SK-N-SH (cell line): ENCODE measurements around the gene GPR89B. TPM values are rescaled to one million over a fixed set of nuclear protein-coding genes. Genes with fewer than 3 reads are reported as not detected.
"Not testable (repeated sequence)": the region's sequence is repeated elsewhere in the genome, so short reads cannot be mapped to it uniquely, and the experiment has no call there.

ENCODE experiments used
- CTCF ChIA-PET: fragments of 300-600, 350-600 bp; formaldehyde crosslinking; extraction: SDS; loops from one replicate; lab custom pipeline; 2021; lab: Yijun Ruan, JAX
- POLR2A ChIA-PET: fragments of 350-600 bp; sonication (Branson Sonifier 250); formaldehyde crosslinking; extraction: SDS; loops from one replicate; lab custom pipeline; 2020; ENCODE audit warnings: antibody characterized with exemption, inconsistent platforms; lab: Yijun Ruan, JAX
- DNase-seq: peaks from one replicate; pipeline ENCODE4 v3.0.0; 2012
- H2AFZ ChIP-seq: fragments of 200-600 bp; sonication (generic); 2 replicates; pipeline ENCODE4 v1.8.1; 2016; ENCODE audit warnings: antibody characterized with exemption, mild to moderate bottlenecking, low read depth
- H3F3A ChIP-seq: fragments of 200-600 bp; sonication (generic); replicated peaks from 2 replicates; pipeline ENCODE3; 2016; ENCODE audit warnings: antibody characterized with exemption, mild to moderate bottlenecking; ENCODE audit not compliant: insufficient read depth
- H3K27ac ChIP-seq, 2 experiments: fragments of 200-500 bp in 1 of 2; fragments of 200-600 bp in 1 of 2; sonication (Bioruptor generic) in 1 of 2; sonication (generic), shearing (Covaris generic) in 1 of 2; 2 replicates each; pipeline versions ENCODE4 v1.5.1 to v1.6.1; 2014 to 2016; ENCODE audit warnings: low read depth in 2 of 2, inconsistent platforms in 1 of 2, low read length in 1 of 2, mild to moderate bottlenecking in 1 of 2, mixed read lengths in 1 of 2
- H3K27me3 ChIP-seq: fragments of 200-600 bp; sonication (generic), shearing (Covaris generic); 2 replicates; pipeline ENCODE4 v1.6.1; 2016; ENCODE audit warnings: mixed run types; ENCODE audit not compliant: insufficient read depth
- H3K36me3 ChIP-seq, 2 experiments: fragments of 200-500 bp in 1 of 2; fragments of 200-600 bp in 1 of 2; sonication (Bioruptor generic) in 1 of 2; sonication (generic) in 1 of 2; replicated peaks in 1 of 2; 2 replicates each; pipeline versions ENCODE3 to v1.5.1; 2014 to 2016; ENCODE audit warnings: low read length in 1 of 2, mild to moderate bottlenecking in 1 of 2; ENCODE audit not compliant: insufficient read depth in 2 of 2, control insufficient read depth in 1 of 2
- H3K4me1 ChIP-seq, 2 experiments: fragments of 200-500 bp in 1 of 2; fragments of 200-600 bp in 1 of 2; sonication (Bioruptor generic) in 1 of 2; sonication (generic), shearing (Covaris generic) in 1 of 2; 2 replicates each; pipeline versions ENCODE4 v1.5.1 to v1.6.1; 2014 to 2016; ENCODE audit warnings: low read depth in 1 of 2, low read length in 1 of 2, mixed run types in 1 of 2; ENCODE audit not compliant: insufficient read depth in 2 of 2, control insufficient read depth in 1 of 2
- H3K4me2 ChIP-seq: fragments of 200-600 bp; sonication (generic), shearing (Covaris generic); 2 replicates; pipeline ENCODE4 v1.6.1; 2017; ENCODE audit warnings: mixed run types
- H3K4me3 ChIP-seq, 2 experiments: fragments of 200-500 bp in 1 of 2; fragments of 200-600 bp in 1 of 2; sonication (Bioruptor generic) in 1 of 2; sonication (generic), shearing (Covaris generic) in 1 of 2; 2 replicates each; pipeline versions ENCODE4 v1.5.1 to v1.8.1; 2014 to 2016; ENCODE audit warnings: low read depth in 2 of 2, inconsistent platforms in 1 of 2, low read length in 1 of 2, mild to moderate bottlenecking in 1 of 2, mixed read lengths in 1 of 2, moderate library complexity in 1 of 2
- H3K79me2 ChIP-seq: fragments of 200-600 bp; sonication (generic); 2 replicates; pipeline ENCODE4 v1.8.1; 2017; ENCODE audit warnings: mild to moderate bottlenecking; ENCODE audit not compliant: insufficient read depth
- H3K9ac ChIP-seq: fragments of 200-600 bp; sonication (generic); 2 replicates; pipeline ENCODE4 v1.6.1; 2017; ENCODE audit warnings: mixed run types
- H3K9me2 ChIP-seq: fragments of 200-600 bp; sonication (generic); 2 replicates; pipeline ENCODE4 v1.6.1; 2017; ENCODE audit warnings: mixed run types
- H3K9me3 ChIP-seq: fragments of 200-600 bp; sonication (generic); 2 replicates; pipeline ENCODE4 v1.6.1; 2017; ENCODE audit warnings: mixed run types, mild to moderate bottlenecking, moderate library complexity
- H4K20me1 ChIP-seq: fragments of 200-600 bp; sonication (generic); 2 replicates; pipeline ENCODE4 v1.6.1; 2017; ENCODE audit warnings: mild to moderate bottlenecking, mixed run types; ENCODE audit not compliant: insufficient read depth
- WGBS: methylation state at CpG from one replicate; pipeline ENCODE4 v1.1.6; 2017; ENCODE audit warnings: low lambda C conversion rate; 5-methylcytosine and 5-hydroxymethylcytosine counted together
- polyA plus RNA-seq, 3 experiments: library from polyadenylated mRNA; depleted of rRNA; stranded (reverse); fragments of >200 nt; gene quantifications; 2 replicates each; pipeline ENCODE4 v1.2.3, GENCODE V29; 2012

The GPR89B gene
- polyA plus RNA-seq, 1 of the 3 experiments (the other 2 are of a cell fraction): 6.4 TPM

GRCh38 chr1:147935296-147935695 is 7.1 kb downstream of the GPR89B start:
- H3K4me2 ChIP-seq, H3K9me3 ChIP-seq, H3F3A ChIP-seq, H3K36me3 ChIP-seq, H3K4me3 ChIP-seq, H3K4me1 ChIP-seq, POLR2A ChIA-PET, H3K9me2 ChIP-seq, H3K9ac ChIP-seq, H3K79me2 ChIP-seq, CTCF ChIA-PET, H3K27ac ChIP-seq, H2AFZ ChIP-seq, H4K20me1 ChIP-seq, H3K27me3 ChIP-seq, DNase-seq: not testable (repeated sequence)
- 89% methylated on average over 3 of the region's 3 CpGs for WGBS

DNA sequence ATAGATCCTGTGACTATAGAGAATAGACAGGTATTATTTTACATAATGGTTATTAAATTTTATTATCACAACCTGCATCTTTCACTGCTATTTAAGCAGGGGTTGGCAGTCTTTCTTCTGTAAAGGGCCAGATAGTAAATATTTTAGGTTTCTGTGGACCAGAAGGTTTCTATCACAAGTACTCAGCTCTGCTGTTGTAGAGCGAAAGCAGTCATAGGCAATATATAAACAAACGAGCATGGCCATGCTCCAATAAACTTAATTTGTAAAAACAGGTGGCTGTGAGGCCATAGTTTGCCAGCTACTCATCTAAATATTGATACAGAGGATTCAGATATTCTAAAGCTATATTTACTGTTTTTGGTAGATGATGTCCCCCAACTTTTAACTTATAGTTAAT is 12.2 kb downstream of the GPR89B start:
- H4K20me1 ChIP-seq, H3K4me3 ChIP-seq, DNase-seq, H3K9ac ChIP-seq, H3K4me1 ChIP-seq, POLR2A ChIA-PET, H3K4me2 ChIP-seq, H3K79me2 ChIP-seq, H2AFZ ChIP-seq, H3K9me3 ChIP-seq, H3K27ac ChIP-seq, H3F3A ChIP-seq, H3K36me3 ChIP-seq, H3K27me3 ChIP-seq, CTCF ChIA-PET, H3K9me2 ChIP-seq: not testable (repeated sequence)
- WGBS: 77% methylated on average over 2 of the region's 2 CpGs

GRCh38 chr1:147942563-147942962 is 14.3 kb downstream of the GPR89B start:
- H2AFZ ChIP-seq, H3F3A ChIP-seq, H3K4me1 ChIP-seq, H3K27me3 ChIP-seq, DNase-seq, POLR2A ChIA-PET, H3K4me3 ChIP-seq, H3K9me3 ChIP-seq, H3K79me2 ChIP-seq, H3K36me3 ChIP-seq, H4K20me1 ChIP-seq, H3K27ac ChIP-seq, CTCF ChIA-PET, H3K9ac ChIP-seq, H3K9me2 ChIP-seq, H3K4me2 ChIP-seq: not testable (repeated sequence)
- no CpG with 5 or more reads among the region's 1 CpG for WGBS

GRCh38 chr1:147949517-147949916 is 21.3 kb downstream of the GPR89B start:
- H3K4me2 ChIP-seq, H2AFZ ChIP-seq, H3K27me3 ChIP-seq, H3F3A ChIP-seq, H3K4me3 ChIP-seq, H3K4me1 ChIP-seq, H3K9ac ChIP-seq, H3K27ac ChIP-seq, H3K79me2 ChIP-seq, H3K36me3 ChIP-seq, DNase-seq, H3K9me3 ChIP-seq, CTCF ChIA-PET, H3K9me2 ChIP-seq, H4K20me1 ChIP-seq, POLR2A ChIA-PET: not testable (repeated sequence)
- 100% methylated on average over 3 of the region's 35 CpGs for WGBS

GRCh38 chr1:147958906-147959305 is 30.7 kb downstream of the GPR89B start:
- 82% methylated on average over 1 of the region's 1 CpG for WGBS
- DNase-seq, H3K27me3 ChIP-seq, H3K9me3 ChIP-seq, H3K9me2 ChIP-seq, H3K9ac ChIP-seq, H2AFZ ChIP-seq, H3K79me2 ChIP-seq, H3K4me2 ChIP-seq, H3K4me3 ChIP-seq, H3K36me3 ChIP-seq, H4K20me1 ChIP-seq, H3K4me1 ChIP-seq, H3F3A ChIP-seq, CTCF ChIA-PET, H3K27ac ChIP-seq, POLR2A ChIA-PET: not testable (repeated sequence)

GRCh38 chr1:147959680-147960079 is 31.5 kb downstream of the GPR89B start:
- H3K27me3 ChIP-seq, H2AFZ ChIP-seq, H3K4me3 ChIP-seq, H4K20me1 ChIP-seq, H3K4me1 ChIP-seq, H3F3A ChIP-seq, H3K4me2 ChIP-seq, DNase-seq, H3K79me2 ChIP-seq, H3K9me3 ChIP-seq, H3K27ac ChIP-seq, POLR2A ChIA-PET, H3K36me3 ChIP-seq, H3K9ac ChIP-seq, H3K9me2 ChIP-seq, CTCF ChIA-PET: not testable (repeated sequence)
- 97% methylated on average over 2 of the region's 2 CpGs for WGBS

GRCh38 chr1:147964575-147964974 is 36.4 kb downstream of the GPR89B start:
- H3F3A ChIP-seq, DNase-seq, H3K79me2 ChIP-seq, H3K4me1 ChIP-seq, H4K20me1 ChIP-seq, H2AFZ ChIP-seq, H3K9ac ChIP-seq, H3K9me3 ChIP-seq, CTCF ChIA-PET, H3K27me3 ChIP-seq, H3K4me2 ChIP-seq, H3K4me3 ChIP-seq, H3K36me3 ChIP-seq, H3K9me2 ChIP-seq, H3K27ac ChIP-seq, POLR2A ChIA-PET: not testable (repeated sequence)
- WGBS: no CpG with 5 or more reads among the region's 1 CpG
